Fibroblast of lung (primary cell): Measurements from ENCODE around the gene MAN2B2. TPM values are rescaled to one million over a fixed set of nuclear protein-coding genes. Genes with fewer than 3 reads are reported as not detected.

Experiments used
- DNase-seq, 2 donors: peaks; one replicate each; pipeline versions ENCODE4 v3.0.0 to v3.0.0-alpha.2; 2010; ENCODE audit warnings: low read depth in 2 of 2
- H2AFZ ChIP-seq: 2 replicates; pipeline ENCODE4 v1.5.1; 2012; ENCODE audit warnings: low read length, control low read depth, inconsistent platforms
- H3K27ac ChIP-seq: 2 replicates; pipeline ENCODE4 v1.5.1; 2011; ENCODE audit warnings: low read length, control low read depth; ENCODE audit not compliant: insufficient read depth
- H3K27me3 ChIP-seq: 2 replicates; pipeline ENCODE4 v1.5.1; 2011; ENCODE audit warnings: mild to moderate bottlenecking, low read length; ENCODE audit not compliant: control insufficient read depth, insufficient read depth
- H3K36me3 ChIP-seq: 2 replicates; pipeline ENCODE4 v1.5.1; 2011; ENCODE audit warnings: low read length; ENCODE audit not compliant: control insufficient read depth, insufficient read depth
- H3K4me1 ChIP-seq: 2 replicates; pipeline ENCODE4 v1.5.1; 2011; ENCODE audit warnings: low read length; ENCODE audit not compliant: control insufficient read depth, insufficient read depth; ENCODE audit errors: extremely low read depth
- H3K4me2 ChIP-seq: 2 replicates; pipeline ENCODE4 v1.5.1; 2011; ENCODE audit warnings: low read length, control low read depth; ENCODE audit not compliant: insufficient read depth; ENCODE audit errors: extremely low read depth
- H3K4me3 ChIP-seq, 4 experiments: fragments of 200-600 bp in 1 of 4; sonication (generic) in 1 of 4; replicated peaks in 1 of 4; 2 replicates each; pipeline ENCODE4 v1.5.1; 2011 to 2016; ENCODE audit warnings: low read length in 4 of 4, low read depth in 3 of 4, mild to moderate bottlenecking in 3 of 4, control low read depth in 2 of 4, inconsistent platforms in 1 of 4, mixed read lengths in 1 of 4; ENCODE audit not compliant: insufficient read depth in 1 of 4; ENCODE audit errors: control extremely low read depth in 1 of 4
- H3K79me2 ChIP-seq: 2 replicates; pipeline ENCODE4 v1.5.1; 2012; ENCODE audit warnings: mild to moderate bottlenecking, low read length, inconsistent platforms; ENCODE audit not compliant: control insufficient read depth, insufficient read depth
- H3K9ac ChIP-seq: 2 replicates; pipeline ENCODE4 v1.5.1; 2011; ENCODE audit warnings: mild to moderate bottlenecking, low read length, control low read depth; ENCODE audit not compliant: insufficient read depth
- H3K9me3 ChIP-seq: 2 replicates; pipeline ENCODE4 v1.5.1; 2012; ENCODE audit warnings: low read depth, low read length; ENCODE audit not compliant: control insufficient read depth, insufficient read depth
- H4K20me1 ChIP-seq: 2 replicates; pipeline ENCODE4 v1.5.1; 2011; ENCODE audit warnings: low read length; ENCODE audit not compliant: control insufficient read depth, insufficient read depth; ENCODE audit errors: extremely low read depth
- EZH2 ChIP-seq: IDR thresholded peaks from 2 replicates; pipeline ENCODE4 v1.5.1; 2012; ENCODE audit warnings: low read length, control low read depth, mild to moderate bottlenecking; ENCODE audit errors: missing control alignments
- polyA plus RNA-seq, 2 donors: library from polyadenylated mRNA; depleted of rRNA in 1 of 2; stranded (reverse) in 1 of 2; unstranded in 1 of 2; fragments of >200 nt; gene quantifications; 2 replicates each; pipeline ENCODE4 v1.2.1, GENCODE V29; 2011 to 2012; ENCODE audit warnings: missing spikeins in 1 of 2
- total RNA-seq: library from RNA; depleted of rRNA; stranded (reverse); fragments of >200 nt; gene quantifications from 2 replicates; pipeline ENCODE4 v1.2.1, GENCODE V29; 2014
- TF ChIP-seq, protein P1 (sequence below), 2 donors: IDR thresholded peaks in 1 of 2; conservative IDR thresholded peaks in 1 of 2; 1 replicate in 1 of 2; 2 replicates in 1 of 2; pipeline ENCODE4 v1.5.1; 2011 to 2012; ENCODE audit warnings: low read length in 2 of 2, control low read depth in 1 of 2, inconsistent platforms in 1 of 2, low read depth in 1 of 2, mild to moderate bottlenecking in 1 of 2

Gene MAN2B2
- total and polyA plus RNA-seq, 2 donors (not counting 1 experiment from before 2014, with no cell fraction given): 19.0 to 27.2 TPM

DNA sequence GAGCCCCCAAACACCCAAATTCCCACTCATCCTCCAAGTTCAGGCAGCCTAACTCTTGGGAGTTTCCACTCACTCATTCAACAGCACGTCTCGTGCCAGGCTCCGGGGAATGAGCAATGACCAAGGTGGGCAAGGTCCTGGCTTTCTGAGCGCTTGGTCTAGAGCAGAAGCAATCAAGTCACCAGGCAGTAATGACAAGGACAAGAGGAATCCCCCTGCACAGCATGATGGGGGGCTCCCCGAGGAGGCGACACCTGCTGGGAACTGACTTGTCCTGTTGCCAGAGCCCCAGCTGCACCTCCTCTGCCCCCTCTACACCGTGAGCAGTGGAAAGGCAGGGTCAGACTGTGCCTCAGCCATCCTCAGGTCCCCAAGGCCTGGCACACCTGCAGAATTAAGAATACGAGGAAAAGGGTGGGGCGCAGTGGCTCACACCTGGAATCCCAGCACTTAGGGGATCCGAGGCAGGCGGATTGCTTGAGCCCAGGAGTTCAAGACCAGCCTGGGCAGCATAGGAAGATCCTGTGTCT lies 39.8 kb downstream of the MAN2B2 start:
- H3K4me2 ChIP-seq: no peak overlapping the region
- no peak overlapping the region for H3K27ac ChIP-seq
- no peaks in the 10 kb centered on the region for H3K79me2 ChIP-seq
- no peak for DNase-seq
- no peak overlapping the region for H3K4me3 ChIP-seq
- no peaks in the 10 kb centered on the region for H3K9me3 ChIP-seq
- H4K20me1 ChIP-seq: no peaks in the 10 kb centered on the region
- H2AFZ ChIP-seq: no peak overlapping the region
- TF ChIP-seq EZH2: no peak
- TF ChIP-seq, protein P1, sequence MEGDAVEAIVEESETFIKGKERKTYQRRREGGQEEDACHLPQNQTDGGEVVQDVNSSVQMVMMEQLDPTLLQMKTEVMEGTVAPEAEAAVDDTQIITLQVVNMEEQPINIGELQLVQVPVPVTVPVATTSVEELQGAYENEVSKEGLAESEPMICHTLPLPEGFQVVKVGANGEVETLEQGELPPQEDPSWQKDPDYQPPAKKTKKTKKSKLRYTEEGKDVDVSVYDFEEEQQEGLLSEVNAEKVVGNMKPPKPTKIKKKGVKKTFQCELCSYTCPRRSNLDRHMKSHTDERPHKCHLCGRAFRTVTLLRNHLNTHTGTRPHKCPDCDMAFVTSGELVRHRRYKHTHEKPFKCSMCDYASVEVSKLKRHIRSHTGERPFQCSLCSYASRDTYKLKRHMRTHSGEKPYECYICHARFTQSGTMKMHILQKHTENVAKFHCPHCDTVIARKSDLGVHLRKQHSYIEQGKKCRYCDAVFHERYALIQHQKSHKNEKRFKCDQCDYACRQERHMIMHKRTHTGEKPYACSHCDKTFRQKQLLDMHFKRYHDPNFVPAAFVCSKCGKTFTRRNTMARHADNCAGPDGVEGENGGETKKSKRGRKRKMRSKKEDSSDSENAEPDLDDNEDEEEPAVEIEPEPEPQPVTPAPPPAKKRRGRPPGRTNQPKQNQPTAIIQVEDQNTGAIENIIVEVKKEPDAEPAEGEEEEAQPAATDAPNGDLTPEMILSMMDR (conservative IDR thresholded peaks at IDR 0.05 in 1 of 2, IDR thresholded peaks at IDR 0.05 in 1 of 2; ENCODE audit: low read depth in 1 of 2, low read length in 2 of 2): no peak
- H3K4me1 ChIP-seq: no peaks in the 10 kb centered on the region
- no peak overlapping the region for H3K9ac ChIP-seq
- H3K27me3 ChIP-seq: no peaks in the 10 kb centered on the region
- H3K36me3 ChIP-seq: peaks cover 11% of the 10 kb centered on the region

DNA sequence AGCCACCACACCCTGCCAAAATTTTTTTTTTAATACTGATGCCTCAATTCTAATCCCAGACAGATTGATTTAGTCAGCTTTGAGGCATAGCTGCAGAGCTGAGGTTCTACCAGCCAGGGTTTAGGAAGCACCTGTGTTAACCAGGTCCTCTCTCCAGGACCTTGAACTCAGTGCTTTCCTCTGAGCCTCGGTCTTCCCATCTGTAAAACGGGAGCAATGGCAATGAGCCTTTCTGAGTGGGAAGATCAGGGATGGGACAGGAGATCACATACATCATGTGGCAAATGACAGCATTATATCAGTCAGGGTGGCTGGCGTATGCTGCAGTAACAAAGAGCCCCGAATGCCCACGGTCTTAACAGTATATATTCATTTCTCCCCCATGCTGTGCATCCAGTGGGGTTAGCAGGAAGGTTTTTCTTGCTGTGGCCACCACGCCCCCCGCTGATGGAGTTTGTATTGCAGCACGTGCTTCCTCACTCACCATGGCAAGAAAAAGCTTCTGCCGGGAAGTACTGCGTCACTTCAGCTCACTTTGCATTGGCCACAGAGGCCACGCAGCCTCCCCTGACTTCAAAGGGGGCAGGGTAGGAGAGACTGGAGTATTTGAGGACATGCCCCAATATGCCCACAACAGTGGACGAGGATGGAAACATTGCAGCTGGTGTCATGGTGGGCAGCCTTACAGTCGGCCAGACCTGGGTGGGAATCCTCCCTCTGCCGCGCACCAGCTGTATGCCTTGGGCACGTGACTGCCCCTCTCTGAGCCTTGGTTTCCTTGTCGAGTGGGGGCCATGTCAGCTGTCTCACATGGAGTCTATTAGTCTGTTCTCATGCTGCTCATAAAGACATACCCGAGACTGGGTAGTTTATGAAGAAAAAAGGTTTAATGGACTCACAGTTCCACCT lies 41.4 kb downstream of the MAN2B2 start:
- Histone ChIP-seq H3K4me3 (no peak overlapping the region), H3K9ac (no peak overlapping the region), H3K79me2 (no peaks in the 10 kb centered on the region), H3K4me2 (no peak overlapping the region), H3K27ac (no peak overlapping the region), H3K36me3 (peaks cover 6% of the 10 kb centered on the region), H2AFZ (no peak overlapping the region), H3K9me3 (no peaks in the 10 kb centered on the region), H4K20me1 (no peaks in the 10 kb centered on the region), H3K27me3 (no peaks in the 10 kb centered on the region), H3K4me1 (no peaks in the 10 kb centered on the region)
- no peak for TF ChIP-seq EZH2
- TF ChIP-seq, protein P1 (conservative IDR thresholded peaks at IDR 0.05 in 1 of 2, IDR thresholded peaks at IDR 0.05 in 1 of 2; ENCODE audit: low read depth in 1 of 2, low read length in 2 of 2): no peak
- DNase-seq: no peak

DNA sequence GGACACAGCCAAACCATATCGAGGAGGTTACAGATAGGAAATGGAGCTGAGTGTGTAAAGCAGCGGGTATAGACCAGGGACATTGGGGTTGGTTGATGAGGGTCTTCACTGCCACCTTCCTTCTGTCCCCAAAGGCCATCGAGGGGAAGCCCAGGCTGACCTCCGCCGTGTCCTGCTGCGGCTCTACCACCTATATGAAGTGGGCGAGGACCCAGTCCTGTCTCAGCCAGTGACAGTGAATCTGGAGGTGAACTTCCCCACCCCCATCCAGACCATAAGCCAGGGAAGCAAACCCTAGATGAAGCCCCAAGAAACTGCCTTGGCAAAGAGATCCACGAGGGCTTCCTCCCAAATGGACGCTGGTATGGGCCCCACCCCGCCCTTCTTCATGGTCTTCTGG lies 42.3 kb downstream of the MAN2B2 start:
- no peak for TF ChIP-seq EZH2
- TF ChIP-seq, protein P1 (conservative IDR thresholded peaks at IDR 0.05 in 1 of 2, IDR thresholded peaks at IDR 0.05 in 1 of 2; ENCODE audit: low read depth in 1 of 2, low read length in 2 of 2): no peak
- H3K4me2 ChIP-seq: no peak overlapping the region
- no peaks in the 10 kb centered on the region for H3K9me3 ChIP-seq
- no peaks in the 10 kb centered on the region for H3K4me1 ChIP-seq
- peaks cover 4% of the 10 kb centered on the region for H3K36me3 ChIP-seq
- no peak overlapping the region for H2AFZ ChIP-seq
- no peak overlapping the region for H3K9ac ChIP-seq
- H4K20me1 ChIP-seq: no peaks in the 10 kb centered on the region
- DNase-seq: no peak
- no peaks in the 10 kb centered on the region for H3K79me2 ChIP-seq
- H3K27ac ChIP-seq: no peak overlapping the region
- no peaks in the 10 kb centered on the region for H3K27me3 ChIP-seq
- H3K4me3 ChIP-seq: no peak overlapping the region
